Measurements from ENCODE around the gene EDN3.

DNA sequence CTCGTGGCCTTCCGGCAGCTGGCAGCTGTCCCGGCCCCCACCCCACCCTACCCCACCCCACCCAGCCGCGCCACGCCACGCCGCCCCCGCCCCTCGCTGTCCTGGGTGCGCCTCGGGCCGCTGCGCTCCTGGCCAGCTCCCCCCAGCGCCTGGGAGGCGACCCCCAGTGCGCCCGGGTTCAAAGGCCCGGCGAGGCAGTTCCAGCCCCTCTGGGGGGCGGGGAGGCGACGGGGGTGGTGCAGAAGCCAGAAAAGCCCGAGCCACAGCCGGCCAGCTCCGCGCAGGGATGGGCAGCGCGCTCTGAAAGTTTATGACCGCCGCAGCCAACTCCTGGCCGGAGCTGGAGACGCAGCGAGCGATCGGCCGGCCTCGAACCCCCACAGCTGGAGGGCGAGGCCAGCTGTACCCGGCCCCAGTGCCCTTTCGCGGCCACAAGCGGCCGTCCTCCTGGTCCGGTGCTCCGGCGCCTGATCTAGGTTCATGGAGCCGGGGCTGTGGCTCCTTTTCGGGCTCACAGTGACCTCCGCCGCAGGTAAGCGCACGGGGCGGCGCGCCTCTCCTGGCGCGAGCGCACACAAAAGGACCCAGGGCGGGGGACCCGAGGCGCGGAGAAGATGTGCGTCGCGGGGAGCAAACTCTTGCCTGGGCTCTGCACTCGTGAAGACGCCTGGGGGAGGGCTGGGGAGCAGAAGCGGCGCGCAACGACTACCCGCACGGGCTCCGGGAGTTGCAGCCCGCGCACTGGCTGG lies at the start of gene EDN3:
- no peak for TF ChIP-seq POLR2AphosphoS5 (IDR thresholded peaks at IDR 0.05; ENCODE audit: low read depth, low read length)
- TF ChIP-seq REST (IDR thresholded peaks at IDR 0.05; ENCODE audit: insufficient read depth in 1 of 2, low read depth in 2 of 2, low read length in 2 of 2), result no peak
- no peak for TF ChIP-seq TAF1 (IDR thresholded peaks at IDR 0.05; ENCODE audit: borderline replicate concordance, insufficient read depth, low read length)
- TF ChIP-seq SIN3A (IDR thresholded peaks at IDR 0.05; ENCODE audit: borderline replicate concordance, insufficient read depth, low read length), result no peak
- TF ChIP-seq FOXP2 (optimal IDR thresholded peaks at IDR 0.05; ENCODE audit: borderline replicate concordance, extremely low read depth, extremely low read length, insufficient read depth), result no peak
